ENCODE measurements around the gene SSR2.

Gene SSR2

GRCh38 chr1:155974208-155975115, 46.3 kb downstream of the SSR2 start:
- DNase-seq (ENCODE audit: low read depth in 2 of 2) = no peak

GRCh38 chr1:155973723-155974122, 47.0 kb downstream of the SSR2 start:
- DNase-seq (ENCODE audit: low read depth in 2 of 2) = no peak

- DNase-seq (ENCODE audit: low read depth in 2 of 2) = no peak
Observed at GRCh38 chr1:155971910-155972809, 48.6 kb downstream of the SSR2 start.

- DNase-seq (ENCODE audit: low read depth in 2 of 2) = no peak
Observed at GRCh38 chr1:155970531-155971167, 50.1 kb downstream of the SSR2 start.

GRCh38 chr1:155969377-155969791, 51.4 kb downstream of the SSR2 start:
- no peak for DNase-seq (ENCODE audit: low read depth in 2 of 2)

- DNase-seq (ENCODE audit: low read depth in 2 of 2) = no peak
Observed at GRCh38 chr1:155968670-155969069, 52.1 kb downstream of the SSR2 start.

GRCh38 chr1:155968051-155968400, 52.7 kb downstream of the SSR2 start:
- no peak for DNase-seq (ENCODE audit: low read depth in 2 of 2)

- no peak for DNase-seq (ENCODE audit: low read depth in 2 of 2)
Observed at GRCh38 chr1:155967341-155968050, 53.3 kb downstream of the SSR2 start.

- no peak for DNase-seq (ENCODE audit: low read depth in 2 of 2)
Observed at GRCh38 chr1:155966750-155967149, 54.0 kb downstream of the SSR2 start.

GRCh38 chr1:155966135-155966534, 54.6 kb downstream of the SSR2 start:
- DNase-seq (ENCODE audit: low read depth in 2 of 2) = no peak

GRCh38 chr1:155964193-155964592, 56.6 kb downstream of the SSR2 start:
- DNase-seq (ENCODE audit: low read depth in 2 of 2) = no peak

- no peak for DNase-seq (ENCODE audit: low read depth in 2 of 2)
Observed at GRCh38 chr1:155962599-155963211, 58.0 kb downstream of the SSR2 start.

- no peak for DNase-seq (ENCODE audit: low read depth in 2 of 2)
Observed at GRCh38 chr1:155961937-155962336, 58.8 kb downstream of the SSR2 start.

- no peak for DNase-seq (ENCODE audit: low read depth in 2 of 2)
Observed at GRCh38 chr1:155960081-155960745, 60.5 kb downstream of the SSR2 start.
